ENCODE data around the gene SLCO1B1.

- TF ChIP-seq CTCF (IDR thresholded peaks at IDR 0.05): no peak
- TF ChIP-seq REST (IDR thresholded peaks at IDR 0.05; ENCODE audit: insufficient read depth in 1 of 2, low read depth in 2 of 2, low read length in 1 of 2): no peak
These were observed 134.9 kb downstream of the SLCO1B1 start for GRCh38 chr12:21265932-21266331.
